HCT116 (cell line): Measurements from ENCODE around the gene NEURL1B. TPM values are rescaled to one million over a fixed set of nuclear protein-coding genes. Genes with fewer than 3 reads are reported as not detected.
"Not testable (repeated sequence)": the region's sequence is repeated elsewhere in the genome, so short reads cannot be mapped to it uniquely, and the experiment has no call there.

ENCODE experiments used
- ATAC-seq: fragments of 200-7000 bp; cut with Tn5 transposase; 2 replicates; pipeline ENCODE4 v1.9.1; 2020; ENCODE audit warnings: mild to moderate bottlenecking, moderate library complexity
- BruUV-seq: library from RNA; stranded (reverse); fragments of 400-500 nt; replicated peaks from 2 replicates; lab custom pipeline; 2021; lab: Mats Ljungman, UMichigan
- CTCF ChIA-PET: fragments of 300-600 bp; sonication (Branson Sonifier 250); formaldehyde crosslinking; loops from one replicate; lab custom pipeline; 2021; ENCODE audit warnings: antibody characterized with exemption; lab: Charles Lee
- POLR2A ChIA-PET: fragments of 300-600, 350-600 bp; sonication (Branson Sonifier 250); formaldehyde crosslinking; loops from one replicate; lab custom pipeline; 2021; ENCODE audit warnings: antibody characterized with exemption; lab: Charles Lee
- RAD21 ChIA-PET, 2 experiments: fragments of 300-600 bp; sonication (Branson Sonifier 250); formaldehyde crosslinking; loops; one replicate each; lab custom pipeline; 2023; ENCODE audit warnings: low total read pairs in 2 of 2; ENCODE audit not compliant: uncharacterized antibody in 2 of 2, unreplicated experiment in 2 of 2, low non-redundant PET in 1 of 2; lab: Charles Lee
- DNase-seq: peaks from one replicate; pipeline ENCODE4 v3.0.0-alpha.2; 2010; ENCODE audit warnings: low read depth, low spot score
- H2AFZ ChIP-seq: fragments of 200-600 bp; shearing (Covaris generic), sonication (generic); 2 replicates; pipeline ENCODE4 v1.6.1; 2017; ENCODE audit warnings: low read depth, mixed run types, mixed read lengths, antibody characterized with exemption, low read length; ENCODE audit not compliant: poor library complexity, severe bottlenecking
- H3K27ac ChIP-seq: 2 replicates; pipeline ENCODE4 v1.5.1; 2012; ENCODE audit warnings: low read depth, low read length
- H3K27me3 ChIP-seq: fragments of 200-600 bp; sonication (generic); 2 replicates; pipeline ENCODE4 v1.6.1; 2016; ENCODE audit warnings: mixed run types, low read length, mixed read lengths; ENCODE audit not compliant: insufficient read depth
- H3K36me3 ChIP-seq, 2 experiments: fragments of 200-500 bp in 1 of 2; fragments of 200-600 bp in 1 of 2; sonication (Bioruptor generic) in 1 of 2; sonication (generic) in 1 of 2; 2 replicates each; pipeline versions ENCODE4 v1.5.1 to v1.6.1; 2014 to 2016; ENCODE audit warnings: low read length in 2 of 2, inconsistent platforms in 1 of 2, mixed read lengths in 1 of 2, mixed run types in 1 of 2; ENCODE audit not compliant: insufficient read depth in 2 of 2, control insufficient read depth in 1 of 2
- H3K4me1 ChIP-seq, 2 experiments: fragments of 200-600 bp in 1 of 2; sonication (generic) in 1 of 2; 2 replicates each; pipeline versions ENCODE4 v1.5.1 to v1.6.1; 2012 to 2017; ENCODE audit warnings: low read length in 2 of 2, inconsistent platforms in 1 of 2, mild to moderate bottlenecking in 1 of 2, mixed read lengths in 1 of 2, mixed run types in 1 of 2, moderate library complexity in 1 of 2; ENCODE audit not compliant: insufficient read depth in 2 of 2, control insufficient read depth in 1 of 2
- H3K4me2 ChIP-seq: fragments of 200-600 bp; sonication (generic); 2 replicates; pipeline ENCODE4 v1.6.1; 2017; ENCODE audit warnings: mixed run types, low read length, mixed read lengths
- H3K4me3 ChIP-seq, 2 experiments: fragments of 200-600 bp in 1 of 2; sonication (generic) in 1 of 2; replicated peaks in 1 of 2; 2 replicates each; pipeline ENCODE4 v1.5.1; 2011 to 2016; ENCODE audit warnings: low read length in 2 of 2, control low read depth in 1 of 2, low read depth in 1 of 2, mild to moderate bottlenecking in 1 of 2, mixed read lengths in 1 of 2, mixed run types in 1 of 2
- H3K79me2 ChIP-seq: fragments of 200-600 bp; sonication (generic); 2 replicates; pipeline ENCODE4 v1.6.1; 2017; ENCODE audit warnings: mild to moderate bottlenecking, mixed run types, low read length, moderate library complexity, mixed read lengths; ENCODE audit not compliant: insufficient read depth
- H3K9ac ChIP-seq: fragments of 200-600 bp; sonication (generic); 2 replicates; pipeline ENCODE4 v1.6.1; 2016; ENCODE audit warnings: low read length, mixed read lengths
- H3K9me2 ChIP-seq: fragments of 200-600 bp; sonication (generic), shearing (Covaris generic); 2 replicates; pipeline ENCODE4 v1.6.1; 2017; ENCODE audit warnings: mixed run types, mild to moderate bottlenecking, moderate library complexity; ENCODE audit not compliant: insufficient read depth
- H3K9me3 ChIP-seq, 2 experiments: fragments of 200-500 bp in 1 of 2; fragments of 200-600 bp in 1 of 2; sonication (Bioruptor generic) in 1 of 2; sonication (generic) in 1 of 2; 2 replicates each; pipeline ENCODE4 v1.6.1; 2014 to 2017; ENCODE audit warnings: low read length in 2 of 2, mixed read lengths in 2 of 2, inconsistent platforms in 1 of 2, low read depth in 1 of 2, mild to moderate bottlenecking in 1 of 2, mixed run types in 1 of 2, moderate library complexity in 1 of 2; ENCODE audit not compliant: control insufficient read depth in 1 of 2, insufficient read depth in 1 of 2
- H4K20me1 ChIP-seq: fragments of 200-600 bp; sonication (generic), shearing (Covaris generic); 2 replicates; pipeline ENCODE4 v1.6.1; 2017; ENCODE audit warnings: mixed run types, mild to moderate bottlenecking, moderate library complexity; ENCODE audit not compliant: insufficient read depth
- EGR1 ChIP-seq: IDR thresholded peaks from 2 replicates; pipeline ENCODE4 v1.6.1; 2012; ENCODE audit warnings: low read depth
- EZH2phosphoT487 ChIP-seq: fragments of 200-600 bp; IDR thresholded peaks from 2 replicates; pipeline ENCODE4 v1.6.1; 2018; ENCODE audit warnings: antibody characterized with exemption, borderline replicate concordance
- RAD21 ChIP-seq: IDR thresholded peaks from 2 replicates; pipeline ENCODE4 v1.6.1; 2012; ENCODE audit warnings: low read depth, mild to moderate bottlenecking
- YY1 ChIP-seq: IDR thresholded peaks from 2 replicates; pipeline ENCODE4 v1.6.1; 2011; ENCODE audit warnings: low read length, low read depth, moderate library complexity, mild to moderate bottlenecking; ENCODE audit not compliant: insufficient replicate concordance; ENCODE audit errors: extremely low read depth
- ZFX ChIP-seq: fragments of 450-650 bp; IDR thresholded peaks from 2 replicates; pipeline ENCODE4 v1.6.1; 2017
- intact Hi-C: fragments of 100-400 bp; cut with micrococcal nuclease; formaldehyde crosslinking; loops from 2 replicates; pipeline ENCODE4 v1.10.0; 2022
- total RNA-seq: library from RNA; stranded (reverse); gene quantifications from one replicate; pipeline ENCODE4 v1.2.1, GENCODE V29; 2021; ENCODE audit not compliant: unreplicated experiment

NEURL1B gene
- total RNA-seq, 1 experiment from 2014 or later, result 5.8 TPM

GRCh38 chr5:172600571-172600970, 40.5 kb upstream of the NEURL1B start:
- ATAC-seq (no peak), DNase-seq (no peak)
- POLR2A ChIA-PET, result no interaction called here
- intact Hi-C loops, result no loop called here
- BruUV-seq, result no TSS peak
- H3K4me2 ChIP-seq, result no peak overlapping the region
- H3K9me2 ChIP-seq, result no peaks in the 10 kb centered on the region
- CTCF ChIA-PET, result no interaction called here
- TF ChIP-seq EZH2phosphoT487 (no peak), EGR1 (no peak), YY1 (no peak), ZFX (no peak), RAD21 (no peak)
- no peaks in the 10 kb centered on the region for H3K9me3 ChIP-seq
- H3K36me3 ChIP-seq, result no peaks in the 10 kb centered on the region
- no peaks in the 10 kb centered on the region for H3K27me3 ChIP-seq
- no peaks in the 10 kb centered on the region for H3K4me1 ChIP-seq
- H4K20me1 ChIP-seq, result no peaks in the 10 kb centered on the region
- no peak overlapping the region for H3K27ac ChIP-seq
- RAD21 ChIA-PET, result no interaction called here
- no peak overlapping the region for H3K4me3 ChIP-seq
- no peak overlapping the region for H3K9ac ChIP-seq
- no peaks in the 10 kb centered on the region for H3K79me2 ChIP-seq
- no peak overlapping the region for H2AFZ ChIP-seq

- H4K20me1 ChIP-seq, H3K4me2 ChIP-seq, ATAC-seq, BruUV-seq, H3K4me1 ChIP-seq, intact Hi-C loops, H3K9ac ChIP-seq, H2AFZ ChIP-seq, H3K9me2 ChIP-seq, H3K79me2 ChIP-seq, H3K36me3 ChIP-seq, RAD21 ChIA-PET, H3K4me3 ChIP-seq, CTCF ChIA-PET, POLR2A ChIA-PET, H3K9me3 ChIP-seq, DNase-seq, H3K27ac ChIP-seq, H3K27me3 ChIP-seq: not testable (repeated sequence)
These were observed 39.5 kb upstream of the NEURL1B start for GRCh38 chr5:172601576-172601975.
